GM21515 (cell line): ENCODE results near the gene RPLP2.

Experiments
- ATAC-seq: cut with Tn5 transposase; IDR thresholded peaks from one replicate; pipeline ENCODE4 v1.9.1; 2021; ENCODE audit not compliant: unreplicated experiment

The RPLP2 gene

GRCh38 chr11:790721-791564 is 18.8 kb upstream of the RPLP2 start:
- no peak for ATAC-seq

GRCh38 chr11:791658-792534 is 17.9 kb upstream of the RPLP2 start:
- ATAC-seq = no peak

GRCh38 chr11:792535-792821 is 17.3 kb upstream of the RPLP2 start:
- ATAC-seq = no peak

GRCh38 chr11:792873-793272 is 16.9 kb upstream of the RPLP2 start:
- no peak for ATAC-seq

GRCh38 chr11:793556-793955 is 16.2 kb upstream of the RPLP2 start:
- ATAC-seq = no peak

- no peak for ATAC-seq
Observed at GRCh38 chr11:794013-794765, 15.6 kb upstream of the RPLP2 start.

- no peak for ATAC-seq
Observed at GRCh38 chr11:794766-795633, 14.8 kb upstream of the RPLP2 start.

- no peak for ATAC-seq
Observed at GRCh38 chr11:795634-796564, 13.9 kb upstream of the RPLP2 start.

- ATAC-seq = no peak
Observed at GRCh38 chr11:796565-797295, 13.0 kb upstream of the RPLP2 start.

- ATAC-seq = peak; percentile 43
Observed at GRCh38 chr11:797296-798092, 12.3 kb upstream of the RPLP2 start.

- peak; percentile 52 for ATAC-seq
Observed at GRCh38 chr11:798093-798713, 11.6 kb upstream of the RPLP2 start, which contains the start of gene SLC25A22. TSS of gene SLC25A22 (minus strand) at chr11:798281. CDS start at chr11:795006, 3,275 bp downstream.

- no peak for ATAC-seq
Observed at GRCh38 chr11:799641-800316, 10.0 kb upstream of the RPLP2 start.

GRCh38 chr11:800473-800872 is 9.3 kb upstream of the RPLP2 start:
- ATAC-seq = no peak

GRCh38 chr11:801097-801780 is 8.5 kb upstream of the RPLP2 start:
- no peak for ATAC-seq

GRCh38 chr11:802018-802617 is 7.6 kb upstream of the RPLP2 start:
- ATAC-seq = no peak
